ENCODE data around the gene EXOC6B.

EXOC6B gene

DNA sequence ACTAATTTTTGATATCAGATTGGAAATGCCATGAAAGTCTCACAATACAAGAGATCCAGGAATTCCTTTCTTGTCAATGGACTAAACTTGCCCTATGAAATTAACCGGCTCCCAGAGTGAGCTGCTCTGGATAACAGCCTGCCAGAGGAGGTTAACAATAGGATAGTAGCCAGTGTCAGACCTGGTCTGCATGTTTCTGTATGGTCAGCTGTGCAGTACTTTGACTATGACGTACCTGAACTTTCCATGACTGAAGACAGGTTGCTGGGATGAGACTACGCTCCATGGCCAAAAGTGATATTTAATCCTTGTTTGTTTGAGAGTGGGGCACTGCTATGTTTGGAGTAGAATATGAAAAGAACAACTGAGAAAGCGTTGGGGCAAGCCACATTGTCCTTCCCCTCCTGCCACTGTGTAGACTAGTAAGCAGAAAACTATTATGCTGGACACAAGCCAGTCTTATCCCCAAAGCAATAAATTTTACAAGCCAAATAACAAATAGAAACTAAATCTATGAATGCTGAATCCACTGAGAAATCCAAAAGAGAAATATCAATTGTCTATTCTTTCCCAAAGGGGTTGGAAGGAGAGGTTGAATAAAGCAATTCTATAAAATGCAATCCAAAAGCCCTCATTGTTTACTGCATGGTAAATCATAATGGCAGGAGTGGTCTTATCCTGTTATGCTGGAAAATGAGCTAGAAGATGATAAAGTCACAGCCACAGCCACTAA is 562.6 kb downstream of the EXOC6B start:
- Histone ChIP-seq H3K79me2 (ENCODE audit: low read length) (no peaks in the 10 kb centered on the region), H3K4me3 (ENCODE audit: low read length) (no peak overlapping the region), H3K27me3 (ENCODE audit: low read depth, low read length) (no peaks in the 10 kb centered on the region; the same call in 1 of the 2 replicates), H3K9ac (ENCODE audit: low read length) (no peak overlapping the region), H3K36me3 (replicated peaks; ENCODE audit: low read depth, low read length) (no peaks in the 10 kb centered on the region), H3K9me3 (ENCODE audit: insufficient read depth, low read length) (no peaks in the 10 kb centered on the region), H3K27ac (ENCODE audit: low read length) (no peak overlapping the region), H3K4me2 (ENCODE audit: low read length) (no peak overlapping the region), H3K4me1 (ENCODE audit: low read length) (no peaks in the 10 kb centered on the region), H2AFZ (ENCODE audit: low read depth, low read length) (no peak overlapping the region), H4K20me1 (ENCODE audit: insufficient read depth, low read length) (no peaks in the 10 kb centered on the region)
- TF ChIP-seq EZH2phosphoT487 (IDR thresholded peaks at IDR 0.05; ENCODE audit: low read depth): no peak
- TF ChIP-seq CTCF (IDR thresholded peaks at IDR 0.05; ENCODE audit: low read depth, low read length): no peak

DNA sequence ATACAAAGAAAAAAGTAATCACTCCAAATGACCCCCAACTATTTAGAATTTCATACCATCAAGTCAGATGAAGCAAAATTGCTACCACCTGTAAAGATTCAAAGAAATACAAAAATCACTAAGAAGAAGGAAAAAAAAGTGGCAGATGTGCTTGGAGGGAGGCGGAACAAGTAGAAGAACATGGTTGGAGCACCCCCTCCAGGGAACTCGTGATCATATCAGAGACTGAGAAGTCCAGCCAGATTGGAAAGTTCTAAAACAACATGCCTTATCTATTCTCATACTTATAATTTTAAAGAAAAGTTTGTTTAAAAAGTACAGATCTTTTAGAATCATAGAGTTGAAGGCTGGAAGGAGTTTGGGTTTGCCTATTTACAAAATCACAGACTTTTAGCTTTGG is 564.8 kb downstream of the EXOC6B start:
- no peaks in the 10 kb centered on the region for H3K36me3 ChIP-seq (replicated peaks; ENCODE audit: low read depth, low read length)
- no peaks in the 10 kb centered on the region for H3K4me1 ChIP-seq (ENCODE audit: low read length)
- H3K4me3 ChIP-seq (ENCODE audit: low read length): no peak overlapping the region
- H3K79me2 ChIP-seq (ENCODE audit: low read length): no peaks in the 10 kb centered on the region
- no peak overlapping the region for H3K9ac ChIP-seq (ENCODE audit: low read length)
- H4K20me1 ChIP-seq (ENCODE audit: insufficient read depth, low read length): no peaks in the 10 kb centered on the region
- H2AFZ ChIP-seq (ENCODE audit: low read depth, low read length): no peak overlapping the region
- no peaks in the 10 kb centered on the region for H3K9me3 ChIP-seq (ENCODE audit: insufficient read depth, low read length)
- no peaks in the 10 kb centered on the region; the same call in 1 of the 2 replicates for H3K27me3 ChIP-seq (ENCODE audit: low read depth, low read length)
- H3K27ac ChIP-seq (ENCODE audit: low read length): no peak overlapping the region
- no peak overlapping the region for H3K4me2 ChIP-seq (ENCODE audit: low read length)
- TF ChIP-seq EZH2phosphoT487 (IDR thresholded peaks at IDR 0.05; ENCODE audit: low read depth): no peak
- no peak for TF ChIP-seq CTCF (IDR thresholded peaks at IDR 0.05; ENCODE audit: low read depth, low read length)

GRCh38 chr2:72255540-72255939 is 570.3 kb downstream of the EXOC6B start:
- Histone ChIP-seq H4K20me1 (ENCODE audit: insufficient read depth, low read length) (no peaks in the 10 kb centered on the region), H2AFZ (ENCODE audit: low read depth, low read length) (no peak overlapping the region), H3K79me2 (ENCODE audit: low read length) (no peaks in the 10 kb centered on the region), H3K27me3 (ENCODE audit: low read depth, low read length) (no peaks in the 10 kb centered on the region), H3K9me3 (ENCODE audit: insufficient read depth, low read length) (no peaks in the 10 kb centered on the region), H3K36me3 (replicated peaks; ENCODE audit: low read depth, low read length) (no peaks in the 10 kb centered on the region), H3K27ac (ENCODE audit: low read length) (no peak overlapping the region), H3K4me2 (ENCODE audit: low read length) (no peak overlapping the region), H3K4me3 (ENCODE audit: low read length) (no peak overlapping the region), H3K4me1 (ENCODE audit: low read length) (no peaks in the 10 kb centered on the region), H3K9ac (ENCODE audit: low read length) (no peak overlapping the region)
- TF ChIP-seq EZH2phosphoT487 (IDR thresholded peaks at IDR 0.05; ENCODE audit: low read depth) (no peak), CTCF (IDR thresholded peaks at IDR 0.05; ENCODE audit: low read depth, low read length) (no peak)

GRCh38 chr2:72254831-72255451 is 570.9 kb downstream of the EXOC6B start:
- Histone ChIP-seq H3K27me3 (ENCODE audit: low read depth, low read length) (no peaks in the 10 kb centered on the region), H3K36me3 (replicated peaks; ENCODE audit: low read depth, low read length) (no peaks in the 10 kb centered on the region), H3K9me3 (ENCODE audit: insufficient read depth, low read length) (no peaks in the 10 kb centered on the region), H3K27ac (ENCODE audit: low read length) (no peak overlapping the region), H3K9ac (ENCODE audit: low read length) (no peak overlapping the region), H3K4me1 (ENCODE audit: low read length) (no peaks in the 10 kb centered on the region), H3K4me3 (ENCODE audit: low read length) (no peak overlapping the region), H3K79me2 (ENCODE audit: low read length) (no peaks in the 10 kb centered on the region), H4K20me1 (ENCODE audit: insufficient read depth, low read length) (no peaks in the 10 kb centered on the region), H2AFZ (ENCODE audit: low read depth, low read length) (no peak overlapping the region), H3K4me2 (ENCODE audit: low read length) (no peak overlapping the region)
- no peak for TF ChIP-seq EZH2phosphoT487 (IDR thresholded peaks at IDR 0.05; ENCODE audit: low read depth)
